ENCODE results near the gene RPS21. TPM values are rescaled to one million over a fixed set of nuclear protein-coding genes. Genes with fewer than 3 reads are reported as not detected.
A peak's percentile ranks its signal among the peaks of the same experiment; 100 is the strongest.

RPS21 gene
- total RNA-seq, 1 donor from 2014 or later: 1,629 TPM

DNA sequence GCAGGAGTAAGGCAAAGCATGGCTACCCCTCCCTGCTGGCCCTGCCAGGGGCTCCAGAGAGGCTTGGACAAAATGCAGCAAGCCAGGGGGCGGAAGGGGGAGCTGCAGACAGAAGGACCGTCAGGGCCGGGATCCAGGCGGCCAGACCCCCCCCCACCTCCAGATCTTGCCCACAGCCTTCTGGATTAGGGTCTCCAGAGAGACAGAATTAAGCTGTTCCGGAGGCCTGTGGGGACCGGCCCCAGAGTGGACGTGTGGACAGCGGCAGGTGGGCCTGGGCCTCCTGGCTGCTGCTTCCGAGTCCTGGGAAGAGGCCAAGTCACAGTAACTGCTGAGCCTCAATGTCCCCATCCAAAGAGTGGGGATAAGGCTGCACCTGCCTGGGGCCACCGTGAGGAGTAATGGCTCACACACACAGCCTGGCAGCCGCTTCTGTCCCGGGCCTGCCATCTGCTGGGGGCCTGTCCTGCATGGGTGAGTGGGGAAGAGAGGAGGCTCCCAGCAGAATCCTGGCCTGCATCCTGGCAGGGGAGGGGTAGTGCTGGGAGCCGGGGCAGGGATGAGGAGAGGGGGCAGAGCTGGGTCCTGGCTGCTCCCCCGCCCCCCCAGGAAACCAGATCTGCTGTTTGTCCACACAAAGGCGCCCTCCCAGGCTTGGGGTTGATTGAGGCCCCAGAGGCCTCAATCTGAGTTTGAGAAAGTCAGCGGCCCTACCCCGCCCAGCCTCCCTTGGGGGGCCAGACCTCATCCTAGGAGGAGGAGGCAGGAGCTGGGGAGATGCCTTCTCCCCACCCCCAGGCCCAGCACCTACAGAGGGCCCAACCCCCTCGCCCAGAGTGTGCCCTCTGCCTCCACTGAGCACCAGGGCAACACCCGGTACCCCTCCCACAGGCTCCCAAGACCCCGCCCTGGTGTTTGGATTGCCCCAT is 23.6 kb upstream of the RPS21 start:
- Histone ChIP-seq H3K27me3 (no peaks in the 10 kb centered on the region), H3F3A (ENCODE audit: low read depth) (peaks cover 56% of the 10 kb centered on the region), H4K20me1 (ENCODE audit: low read depth) (peaks cover 77% of the 10 kb centered on the region), H3K27ac (peak overlapping the region; percentile 56), H3K79me2 (ENCODE audit: low read depth) (peaks cover 83% of the 10 kb centered on the region), H2AFZ (replicated peaks) (no peak overlapping the region), H3K4me1 (peaks cover 76% of the 10 kb centered on the region), H3K9me3 (ENCODE audit: low read depth) (no peaks in the 10 kb centered on the region), H3K4me2 (peak overlapping the region; percentile 40), H3K9ac (no peak overlapping the region), H3K4me3 (no peak overlapping the region), H3K36me3 (no peaks in the 10 kb centered on the region)
- no peak overlapping the region for H3K27ac Mint-ChIP-seq
- H3K4me3 Mint-ChIP-seq: no peak overlapping the region
- DNase-seq (ENCODE audit: low spot score): peak; percentile 67
- no peaks in the 10 kb centered on the region for H3K36me3 Mint-ChIP-seq
- peaks cover 26% of the 10 kb centered on the region for H3K4me1 Mint-ChIP-seq
- TF ChIP-seq EZH2 (IDR thresholded peaks at IDR 0.05) (no peak), CTCF (IDR thresholded peaks at IDR 0.05) (peak; percentile 36)
- no peaks in the 10 kb centered on the region for H3K27me3 Mint-ChIP-seq (ENCODE audit: insufficient read depth, low read depth)
- no peaks in the 10 kb centered on the region for H3K9me3 Mint-ChIP-seq

GRCh38 chr20:62363920-62364851 is 22.7 kb upstream of the RPS21 start:
- Mint-ChIP-seq H3K27ac (no peak overlapping the region), H3K4me1 (peaks cover 29% of the 10 kb centered on the region), H3K27me3 (ENCODE audit: insufficient read depth, low read depth) (no peaks in the 10 kb centered on the region), H3K9me3 (no peaks in the 10 kb centered on the region), H3K36me3 (no peaks in the 10 kb centered on the region), H3K4me3 (peak overlapping the region; percentile 21)
- Histone ChIP-seq H2AFZ (replicated peaks) (no peak overlapping the region), H3K27me3 (no peaks in the 10 kb centered on the region), H3K36me3 (no peaks in the 10 kb centered on the region), H3K9ac (no peak overlapping the region), H3K27ac (peak overlapping the region; percentile 56), H3F3A (ENCODE audit: low read depth) (peaks cover 64% of the 10 kb centered on the region), H4K20me1 (ENCODE audit: low read depth) (peaks cover 68% of the 10 kb centered on the region), H3K4me3 (no peak overlapping the region), H3K4me1 (peaks cover 76% of the 10 kb centered on the region), H3K4me2 (peak overlapping the region; percentile 95), H3K79me2 (ENCODE audit: low read depth) (peaks cover 74% of the 10 kb centered on the region), H3K9me3 (ENCODE audit: low read depth) (no peaks in the 10 kb centered on the region)
- TF ChIP-seq CTCF (IDR thresholded peaks at IDR 0.05) (peak; percentile 9), EZH2 (IDR thresholded peaks at IDR 0.05) (no peak), EZH2phosphoT487 (IDR thresholded peaks at IDR 0.05) (no peak)
- DNase-seq (ENCODE audit: low spot score): peak; percentile 51

DNA sequence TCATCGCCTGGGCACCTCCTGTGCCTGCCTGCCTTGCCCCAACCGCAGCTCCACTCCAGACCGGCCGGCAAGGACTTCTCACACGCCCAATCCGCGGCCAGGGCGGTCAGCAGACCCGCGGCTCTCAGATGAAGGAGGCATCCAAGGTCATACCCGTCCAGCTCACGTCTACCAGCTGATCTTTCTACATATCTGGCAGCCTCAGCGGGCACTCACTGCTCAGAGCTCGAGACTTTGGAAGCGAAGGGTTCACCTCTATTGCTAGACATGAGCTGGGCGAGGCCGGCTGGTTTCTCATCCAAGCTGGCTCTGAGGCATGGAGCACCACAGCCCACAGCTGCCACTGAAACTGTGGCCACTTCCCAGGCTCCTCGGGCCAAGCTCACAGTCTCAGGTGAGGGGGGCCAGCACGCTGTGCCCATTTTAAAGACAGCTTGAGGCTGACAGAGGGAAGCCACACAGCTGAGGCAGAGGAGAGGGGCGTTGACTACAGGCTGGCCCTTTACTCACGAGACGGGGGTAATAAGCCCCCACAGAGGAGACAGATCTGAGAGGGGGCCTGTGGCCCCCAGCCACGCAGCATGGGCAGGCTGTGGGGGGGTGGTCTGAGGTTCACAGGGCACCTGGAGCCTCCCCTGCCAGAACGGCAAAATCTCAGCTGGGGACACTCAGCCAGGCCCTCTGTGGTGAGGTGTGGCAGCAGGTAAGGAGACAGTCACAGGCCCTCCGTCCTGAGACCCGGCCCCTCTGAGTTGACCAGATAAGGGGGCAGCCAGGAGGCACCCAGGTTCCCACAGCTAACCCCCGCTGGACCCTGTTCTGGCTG is 21.8 kb upstream of the RPS21 start:
- Histone ChIP-seq H3K9ac (no peak overlapping the region), H3K27me3 (no peaks in the 10 kb centered on the region), H3K27ac (peak overlapping the region; percentile 23), H3K36me3 (no peaks in the 10 kb centered on the region), H3F3A (ENCODE audit: low read depth) (peaks cover 70% of the 10 kb centered on the region), H4K20me1 (ENCODE audit: low read depth) (peaks cover 61% of the 10 kb centered on the region), H2AFZ (replicated peaks) (no peak overlapping the region), H3K9me3 (ENCODE audit: low read depth) (no peaks in the 10 kb centered on the region), H3K4me1 (peaks cover 81% of the 10 kb centered on the region), H3K4me3 (peak overlapping the region; percentile 98), H3K4me2 (peak overlapping the region; percentile 95), H3K79me2 (ENCODE audit: low read depth) (peaks cover 65% of the 10 kb centered on the region)
- Mint-ChIP-seq H3K27ac (no peak overlapping the region), H3K36me3 (no peaks in the 10 kb centered on the region), H3K4me3 (peak overlapping the region; percentile 76), H3K4me1 (peaks cover 33% of the 10 kb centered on the region), H3K9me3 (no peaks in the 10 kb centered on the region), H3K27me3 (ENCODE audit: insufficient read depth, low read depth) (no peaks in the 10 kb centered on the region)
- DNase-seq (ENCODE audit: low spot score): no peak
- TF ChIP-seq EZH2 (IDR thresholded peaks at IDR 0.05) (no peak), CTCF (IDR thresholded peaks at IDR 0.05) (no peak), EZH2phosphoT487 (IDR thresholded peaks at IDR 0.05) (no peak)
